NCI-H82 (cell line): ENCODE data around the gene CANT1.

Source experiments
- DNase-seq: peaks from one replicate; lab custom pipeline; 2025; lab: John Stamatoyannopoulos, UW

Gene CANT1

GRCh38 chr17:79009397-79010303 is at the start of gene CANT1:
CANT1 (minus strand) TSS chr17:79009764; CDS start chr17:78997622, 12,142 bp downstream.
- DNase-seq: peak; percentile 74

GRCh38 chr17:79057737-79058385 is 48.3 kb upstream of the CANT1 start:
- no peak for DNase-seq

DNA sequence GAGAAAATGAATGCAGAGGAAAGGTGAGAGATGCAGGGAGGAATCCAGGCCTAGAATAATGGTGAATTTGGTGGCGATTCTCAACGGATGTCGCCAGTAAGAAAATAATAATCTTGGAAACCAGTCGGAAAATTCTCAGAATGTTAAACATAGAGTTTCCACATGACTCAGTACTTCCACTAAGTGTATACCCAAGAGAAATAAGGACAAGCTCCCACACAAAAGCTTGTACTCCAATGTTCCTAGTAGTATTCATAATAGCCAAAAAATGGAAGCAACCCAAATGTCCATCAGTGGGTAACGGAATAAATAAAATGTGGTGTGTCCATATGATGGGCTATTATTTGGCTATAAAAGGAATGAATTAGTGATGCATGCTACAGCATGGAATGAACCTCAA is 45.6 kb upstream of the CANT1 start:
- no peak for DNase-seq

- no peak for DNase-seq
Measured at GRCh38 chr17:79054200-79054960, 44.8 kb upstream of the CANT1 start.

DNA sequence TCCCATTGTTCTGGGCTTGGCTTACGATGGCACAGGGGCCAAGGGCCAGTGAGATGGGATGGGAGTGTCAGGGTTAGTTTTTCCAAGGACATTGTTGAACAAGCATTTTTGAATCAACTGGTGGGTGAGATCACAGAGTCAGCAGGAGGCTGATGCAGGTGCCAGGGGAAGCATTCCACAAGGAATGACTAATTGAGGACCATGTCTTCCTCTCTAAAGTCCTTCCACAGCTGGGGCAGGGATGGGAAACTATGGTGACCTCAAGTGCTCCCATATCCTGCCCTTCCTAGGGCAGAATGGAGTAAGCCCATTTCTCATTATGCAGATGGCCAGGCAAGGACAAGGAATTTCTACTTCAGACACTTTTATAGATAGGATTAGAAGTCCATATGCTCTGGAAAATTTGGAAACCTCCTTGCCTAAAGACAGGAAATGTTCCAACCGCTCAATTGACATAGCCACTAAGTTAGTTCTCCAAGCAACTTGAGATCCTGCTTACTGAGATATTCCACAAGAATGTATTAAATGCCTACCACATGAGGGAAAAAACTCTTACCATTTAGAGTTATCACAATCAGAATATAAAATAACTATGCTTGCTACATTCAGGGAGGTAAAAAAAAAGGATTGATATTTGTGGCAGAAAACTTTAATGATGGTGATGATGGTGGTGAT is 43.8 kb upstream of the CANT1 start:
- peak; percentile 27 for DNase-seq

- no peak for DNase-seq
Measured at GRCh38 chr17:79052131-79052530, 42.6 kb upstream of the CANT1 start.

GRCh38 chr17:79051306-79051705 is 41.7 kb upstream of the CANT1 start:
- DNase-seq: no peak

- DNase-seq: no peak
Measured at GRCh38 chr17:79050551-79050950, 41.0 kb upstream of the CANT1 start.

- DNase-seq: no peak
Measured at GRCh38 chr17:79049821-79050220, 40.3 kb upstream of the CANT1 start.

DNA sequence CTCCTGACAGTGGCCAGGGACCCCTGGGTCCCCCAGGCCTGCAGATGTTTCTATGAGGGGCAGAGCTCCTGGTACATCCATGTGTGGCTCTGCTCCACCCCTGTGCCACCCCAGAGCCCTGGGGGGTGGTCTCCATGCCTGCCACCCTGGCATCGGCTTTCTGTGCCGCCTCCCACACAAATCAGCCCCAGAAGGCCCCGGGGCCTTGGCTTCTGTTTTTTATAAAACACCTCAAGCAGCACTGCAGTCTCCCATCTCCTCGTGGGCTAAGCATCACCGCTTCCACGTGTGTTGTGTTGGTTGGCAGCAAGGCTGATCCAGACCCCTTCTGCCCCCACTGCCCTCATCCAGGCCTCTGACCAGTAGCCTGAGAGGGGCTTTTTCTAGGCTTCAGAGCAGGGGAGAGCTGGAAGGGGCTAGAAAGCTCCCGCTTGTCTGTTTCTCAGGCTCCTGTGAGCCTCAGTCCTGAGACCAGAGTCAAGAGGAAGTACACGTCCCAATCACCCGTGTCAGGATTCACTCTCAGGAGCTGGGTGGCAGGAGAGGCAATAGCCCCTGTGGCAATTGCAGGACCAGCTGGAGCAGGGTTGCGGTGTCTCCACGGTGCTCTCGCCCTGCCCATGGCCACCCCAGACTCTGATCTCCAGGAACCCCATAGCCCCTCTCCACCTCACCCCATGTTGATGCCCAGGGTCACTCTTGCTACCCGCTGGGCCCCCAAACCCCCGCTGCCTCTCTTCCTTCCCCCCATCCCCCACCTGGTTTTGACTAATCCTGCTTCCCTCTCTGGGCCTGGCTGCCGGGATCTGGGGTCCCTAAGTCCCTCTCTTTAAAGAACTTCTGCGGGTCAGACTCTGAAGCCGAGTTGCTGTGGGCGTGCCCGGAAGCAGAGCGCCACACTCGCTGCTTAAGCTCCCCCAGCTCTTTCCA is 39.5 kb upstream of the CANT1 start:
- DNase-seq: no peak

DNA sequence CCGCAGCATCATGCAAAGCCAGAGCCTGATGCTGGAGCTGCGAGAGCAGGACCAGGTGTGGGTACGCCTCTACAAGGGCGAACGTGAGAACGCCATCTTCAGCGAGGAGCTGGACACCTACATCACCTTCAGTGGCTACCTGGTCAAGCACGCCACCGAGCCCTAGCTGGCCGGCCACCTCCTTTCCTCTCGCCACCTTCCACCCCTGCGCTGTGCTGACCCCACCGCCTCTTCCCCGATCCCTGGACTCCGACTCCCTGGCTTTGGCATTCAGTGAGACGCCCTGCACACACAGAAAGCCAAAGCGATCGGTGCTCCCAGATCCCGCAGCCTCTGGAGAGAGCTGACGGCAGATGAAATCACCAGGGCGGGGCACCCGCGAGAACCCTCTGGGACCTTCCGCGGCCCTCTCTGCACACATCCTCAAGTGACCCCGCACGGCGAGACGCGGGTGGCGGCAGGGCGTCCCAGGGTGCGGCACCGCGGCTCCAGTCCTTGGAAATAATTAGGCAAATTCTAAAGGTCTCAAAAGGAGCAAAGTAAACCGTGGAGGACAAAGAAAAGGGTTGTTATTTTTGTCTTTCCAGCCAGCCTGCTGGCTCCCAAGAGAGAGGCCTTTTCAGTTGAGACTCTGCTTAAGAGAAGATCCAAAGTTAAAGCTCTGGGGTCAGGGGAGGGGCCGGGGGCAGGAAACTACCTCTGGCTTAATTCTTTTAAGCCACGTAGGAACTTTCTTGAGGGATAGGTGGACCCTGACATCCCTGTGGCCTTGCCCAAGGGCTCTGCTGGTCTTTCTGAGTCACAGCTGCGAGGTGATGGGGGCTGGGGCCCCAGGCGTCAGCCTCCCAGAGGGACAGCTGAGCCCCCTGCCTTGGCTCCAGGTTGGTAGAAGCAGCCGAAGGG is 38.6 kb upstream of the CANT1 start:
- no peak for DNase-seq

DNA sequence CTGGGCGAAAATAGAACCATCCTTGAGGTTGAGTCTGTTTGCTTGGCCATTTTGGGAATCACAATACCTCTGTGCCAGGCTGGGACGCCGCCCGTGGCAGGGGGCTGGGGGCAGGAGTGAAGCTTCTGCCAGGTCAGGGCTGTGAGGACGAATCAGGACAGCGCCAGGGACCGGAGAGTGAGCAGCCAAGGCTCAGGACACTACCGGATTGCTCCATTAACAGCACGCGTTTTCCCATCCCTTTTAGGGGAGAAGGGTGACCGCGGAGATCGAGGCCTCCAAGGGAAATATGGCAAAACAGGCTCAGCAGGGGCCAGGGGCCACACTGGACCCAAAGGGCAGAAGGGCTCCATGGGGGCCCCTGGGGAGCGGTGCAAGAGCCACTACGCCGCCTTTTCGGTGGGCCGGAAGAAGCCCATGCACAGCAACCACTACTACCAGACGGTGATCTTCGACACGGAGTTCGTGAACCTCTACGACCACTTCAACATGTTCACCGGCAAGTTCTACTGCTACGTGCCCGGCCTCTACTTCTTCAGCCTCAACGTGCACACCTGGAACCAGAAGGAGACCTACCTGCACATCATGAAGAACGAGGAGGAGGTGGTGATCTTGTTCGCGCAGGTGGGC is 37.8 kb upstream of the CANT1 start:
- no peak for DNase-seq

DNA sequence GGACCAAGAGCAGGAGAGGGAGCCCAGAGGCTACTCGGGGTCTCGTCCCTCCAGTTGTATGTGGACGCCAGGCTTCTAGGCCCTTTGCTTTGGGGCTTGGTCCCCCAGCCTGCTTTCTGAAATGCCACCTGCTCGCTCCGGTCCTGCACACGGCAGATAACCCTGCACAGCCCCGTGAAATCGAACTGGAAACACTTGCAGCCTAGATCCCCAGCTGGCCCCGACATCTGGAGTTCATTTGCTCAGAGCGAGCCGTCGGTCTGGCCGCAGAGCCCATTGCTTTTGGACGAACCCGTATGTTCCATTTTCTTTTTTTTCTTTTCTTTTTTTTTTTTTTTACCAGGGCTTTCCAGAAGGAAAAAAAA is 37.3 kb upstream of the CANT1 start:
- DNase-seq: no peak

DNA sequence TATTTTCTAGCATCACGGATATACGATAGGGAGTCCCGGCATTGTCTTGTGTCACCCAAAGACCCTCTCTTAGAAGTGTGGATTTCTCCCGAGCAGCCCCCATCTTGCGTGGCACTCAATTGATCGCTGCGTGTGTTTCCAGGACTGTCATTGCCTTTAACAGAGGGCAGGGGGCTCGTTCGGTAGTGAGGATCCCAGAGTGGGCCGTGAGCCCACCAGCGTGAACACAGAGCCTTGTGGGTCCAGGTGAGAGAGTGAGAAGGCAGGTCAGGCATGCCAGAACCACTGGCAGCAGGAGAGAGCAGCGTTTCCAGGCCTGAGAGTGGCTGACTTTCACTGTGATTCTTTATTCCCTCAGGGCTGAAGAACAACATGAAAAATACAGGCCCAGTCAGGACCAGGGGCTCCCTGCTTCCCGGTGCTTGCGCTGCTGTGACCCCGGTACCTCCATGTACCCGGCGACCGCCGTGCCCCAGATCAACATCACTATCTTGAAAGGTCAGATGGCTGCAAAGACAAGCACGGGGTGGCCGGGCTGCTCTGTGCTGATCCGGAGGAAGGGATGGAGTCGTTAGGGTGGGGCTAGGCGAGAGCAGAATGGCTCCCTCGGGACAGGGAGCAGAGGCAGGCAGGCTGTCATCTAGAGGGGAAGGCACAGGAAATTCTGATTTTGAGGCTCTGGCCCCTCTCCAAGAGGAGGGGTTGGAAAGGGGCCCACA is 36.8 kb upstream of the CANT1 start:
- DNase-seq: no peak

GRCh38 chr17:79045842-79046196 is 36.3 kb upstream of the CANT1 start:
- peak; percentile 83 for DNase-seq

GRCh38 chr17:79045001-79045729 is 35.6 kb upstream of the CANT1 start:
- DNase-seq: no peak

GRCh38 chr17:79044462-79044861 is 34.9 kb upstream of the CANT1 start:
- no peak for DNase-seq

- no peak for DNase-seq
Measured at GRCh38 chr17:79043931-79044320, 34.4 kb upstream of the CANT1 start.
